Measurements from ENCODE around the gene GPC6. TPM values are rescaled to one million over a fixed set of nuclear protein-coding genes. Genes with fewer than 3 reads are reported as not detected.

Gene GPC6
- total RNA-seq, 1 donor from 2014 or later, result 13.8 TPM

DNA sequence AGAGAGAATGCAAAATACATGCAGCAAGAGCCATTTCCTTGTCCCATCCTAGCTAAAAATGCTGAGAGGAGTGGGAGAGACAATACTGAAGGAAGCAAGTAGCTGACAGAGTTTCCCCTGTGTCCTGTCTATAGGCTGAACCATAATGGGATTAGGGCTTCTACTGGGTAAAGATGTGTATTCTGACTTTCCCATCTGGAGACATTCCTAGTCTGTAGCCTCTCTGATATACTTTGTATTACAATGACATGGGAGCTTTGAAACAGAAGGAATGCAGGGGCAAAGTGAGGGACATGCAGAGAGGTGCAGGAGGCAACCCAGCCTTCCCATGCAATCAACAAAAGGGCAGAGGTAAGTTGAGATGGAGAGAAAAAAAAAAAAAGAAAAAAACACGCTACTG, 10.5 kb upstream of the GPC6 start:
- Histone ChIP-seq H3K9me3 (no peaks in the 10 kb centered on the region), H3K36me3 (no peaks in the 10 kb centered on the region), H3K4me1 (no peaks in the 10 kb centered on the region), H3K27ac (no peak overlapping the region), H3K4me3 (no peak overlapping the region), H3K27me3 (no peaks in the 10 kb centered on the region)
- intact Hi-C loops (cut with DNase I), result no loop called here
- no peak for DNase-seq (ENCODE audit: extremely low spot score in 2 of 2)
- TF ChIP-seq, protein P1, sequence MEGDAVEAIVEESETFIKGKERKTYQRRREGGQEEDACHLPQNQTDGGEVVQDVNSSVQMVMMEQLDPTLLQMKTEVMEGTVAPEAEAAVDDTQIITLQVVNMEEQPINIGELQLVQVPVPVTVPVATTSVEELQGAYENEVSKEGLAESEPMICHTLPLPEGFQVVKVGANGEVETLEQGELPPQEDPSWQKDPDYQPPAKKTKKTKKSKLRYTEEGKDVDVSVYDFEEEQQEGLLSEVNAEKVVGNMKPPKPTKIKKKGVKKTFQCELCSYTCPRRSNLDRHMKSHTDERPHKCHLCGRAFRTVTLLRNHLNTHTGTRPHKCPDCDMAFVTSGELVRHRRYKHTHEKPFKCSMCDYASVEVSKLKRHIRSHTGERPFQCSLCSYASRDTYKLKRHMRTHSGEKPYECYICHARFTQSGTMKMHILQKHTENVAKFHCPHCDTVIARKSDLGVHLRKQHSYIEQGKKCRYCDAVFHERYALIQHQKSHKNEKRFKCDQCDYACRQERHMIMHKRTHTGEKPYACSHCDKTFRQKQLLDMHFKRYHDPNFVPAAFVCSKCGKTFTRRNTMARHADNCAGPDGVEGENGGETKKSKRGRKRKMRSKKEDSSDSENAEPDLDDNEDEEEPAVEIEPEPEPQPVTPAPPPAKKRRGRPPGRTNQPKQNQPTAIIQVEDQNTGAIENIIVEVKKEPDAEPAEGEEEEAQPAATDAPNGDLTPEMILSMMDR (IDR thresholded peaks at IDR 0.05), result no peak
- no peak for TF ChIP-seq POLR2A (IDR thresholded peaks at IDR 0.05)
- TF ChIP-seq POLR2AphosphoS5 (IDR thresholded peaks at IDR 0.05; ENCODE audit: insufficient read depth in 1 of 2, low read depth in 1 of 2), result no peak

DNA sequence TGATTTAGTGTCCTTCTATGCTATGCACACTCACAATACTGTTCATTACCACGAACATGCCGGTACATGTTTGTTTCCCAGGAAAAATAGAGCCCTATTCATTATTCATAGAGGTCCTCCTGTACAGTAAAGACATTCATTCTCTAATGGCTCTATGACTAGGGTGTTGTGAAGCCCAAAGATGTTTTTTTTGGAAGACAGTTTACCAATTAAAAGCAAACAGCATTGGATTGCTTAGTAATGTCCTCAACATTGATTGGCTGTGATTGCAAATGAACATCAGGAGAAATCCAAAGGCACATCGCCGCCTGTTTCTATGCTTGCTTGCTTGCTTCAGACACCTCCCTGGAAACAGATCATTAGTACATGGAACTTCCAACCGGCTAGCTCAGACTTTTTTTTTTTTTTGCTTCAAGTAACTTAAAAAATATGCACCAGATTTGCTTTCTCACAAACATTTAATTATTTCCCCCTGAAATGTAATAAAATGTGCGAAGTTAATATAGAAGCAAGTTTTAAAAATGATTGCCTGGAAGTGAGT, 8.8 kb upstream of the GPC6 start:
- no peak overlapping the region for H3K27ac ChIP-seq
- H3K36me3 ChIP-seq, result no peaks in the 10 kb centered on the region
- no peaks in the 10 kb centered on the region for H3K9me3 ChIP-seq
- no peak overlapping the region for H3K4me3 ChIP-seq
- no peaks in the 10 kb centered on the region for H3K27me3 ChIP-seq
- no peak for TF ChIP-seq POLR2A (IDR thresholded peaks at IDR 0.05)
- no peak for TF ChIP-seq POLR2AphosphoS5 (IDR thresholded peaks at IDR 0.05; ENCODE audit: insufficient read depth in 1 of 2, low read depth in 1 of 2)
- TF ChIP-seq, protein P1 (IDR thresholded peaks at IDR 0.05), result no peak
- intact Hi-C loops (cut with DNase I), result no loop called here
- DNase-seq (ENCODE audit: extremely low spot score in 2 of 2), result no peak
- H3K4me1 ChIP-seq, result no peaks in the 10 kb centered on the region

DNA sequence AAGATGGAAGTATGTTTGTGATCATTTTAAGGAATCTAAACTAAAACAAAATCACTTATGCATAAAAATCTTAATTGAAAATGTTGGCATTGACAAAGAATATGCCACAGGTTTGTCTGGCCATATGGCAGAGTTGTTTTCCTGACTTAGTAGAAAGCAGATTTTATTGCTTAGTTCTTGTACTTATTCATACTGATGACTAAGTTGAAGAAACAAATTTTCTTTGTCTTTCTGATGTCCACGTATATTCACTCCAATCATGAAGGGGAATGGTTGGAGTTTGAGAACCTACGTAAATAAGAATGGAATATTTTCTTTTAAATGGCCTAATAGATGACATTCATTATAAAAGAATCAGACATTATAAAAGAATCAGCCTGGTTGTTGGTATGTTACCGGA, 8.0 kb upstream of the GPC6 start:
- H3K4me1 ChIP-seq, result no peaks in the 10 kb centered on the region
- TF ChIP-seq POLR2A (IDR thresholded peaks at IDR 0.05) (no peak), POLR2AphosphoS5 (IDR thresholded peaks at IDR 0.05; ENCODE audit: insufficient read depth in 1 of 2, low read depth in 1 of 2) (no peak)
- TF ChIP-seq, protein P1 (IDR thresholded peaks at IDR 0.05), result no peak
- no peaks in the 10 kb centered on the region for H3K36me3 ChIP-seq
- no peak overlapping the region for H3K4me3 ChIP-seq
- H3K27me3 ChIP-seq, result no peaks in the 10 kb centered on the region
- H3K9me3 ChIP-seq, result no peaks in the 10 kb centered on the region
- DNase-seq (ENCODE audit: extremely low spot score in 2 of 2), result no peak
- intact Hi-C loops (cut with DNase I), result no loop called here
- H3K27ac ChIP-seq, result no peak overlapping the region

DNA sequence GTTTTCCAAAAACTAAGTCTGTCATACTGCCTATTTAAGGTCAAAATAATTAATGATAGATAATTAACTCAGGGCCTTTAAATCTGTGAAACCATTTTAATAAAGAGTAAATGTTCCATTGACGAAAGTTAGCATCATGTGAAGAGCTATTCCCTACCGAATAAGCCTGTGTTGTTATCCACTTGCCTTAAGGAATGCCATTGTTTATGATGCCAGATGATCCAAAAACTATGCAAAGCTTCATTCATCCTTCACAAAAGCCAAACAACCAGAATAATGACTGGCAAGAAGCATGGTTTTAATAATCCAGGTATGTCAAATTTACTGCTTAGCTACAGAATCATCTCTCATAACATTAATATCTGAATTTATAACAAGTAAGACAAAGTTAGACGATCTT, 6.5 kb upstream of the GPC6 start:
- Histone ChIP-seq H3K4me1 (no peaks in the 10 kb centered on the region), H3K27me3 (no peaks in the 10 kb centered on the region), H3K36me3 (no peaks in the 10 kb centered on the region), H3K27ac (no peak overlapping the region), H3K9me3 (no peaks in the 10 kb centered on the region), H3K4me3 (no peak overlapping the region)
- DNase-seq (ENCODE audit: extremely low spot score in 2 of 2), result no peak
- intact Hi-C loops (cut with DNase I), result no loop called here
- TF ChIP-seq POLR2AphosphoS5 (IDR thresholded peaks at IDR 0.05; ENCODE audit: insufficient read depth in 1 of 2, low read depth in 1 of 2), result no peak
- TF ChIP-seq, protein P1 (IDR thresholded peaks at IDR 0.05), result no peak
- no peak for TF ChIP-seq POLR2A (IDR thresholded peaks at IDR 0.05)

DNA sequence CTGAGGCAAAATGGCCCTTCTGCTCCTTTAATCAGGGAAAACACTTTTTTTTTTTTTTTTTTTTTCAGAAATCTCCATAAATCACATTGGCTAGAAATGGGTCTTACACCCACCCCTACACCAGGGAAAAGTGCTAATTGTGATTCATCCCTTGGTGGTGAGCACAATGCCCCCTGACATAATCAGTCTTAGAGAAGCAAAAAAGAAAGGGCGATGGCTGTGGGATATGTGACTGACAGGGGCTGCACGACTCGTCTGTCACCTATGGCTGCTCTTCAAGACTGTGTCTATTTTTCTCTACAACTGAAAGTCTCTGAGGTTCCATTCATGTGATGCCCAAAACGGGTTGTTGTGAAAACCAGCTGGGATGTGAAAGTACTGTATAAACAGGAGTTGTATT, 3.6 kb upstream of the GPC6 start:
- no peak overlapping the region for H3K27ac ChIP-seq
- H3K36me3 ChIP-seq, result no peaks in the 10 kb centered on the region
- H3K27me3 ChIP-seq, result no peaks in the 10 kb centered on the region
- DNase-seq (ENCODE audit: extremely low spot score in 2 of 2), result no peak
- H3K4me3 ChIP-seq, result no peak overlapping the region
- intact Hi-C loops (cut with DNase I), result no loop called here
- peaks cover 10% of the 10 kb centered on the region for H3K4me1 ChIP-seq
- no peaks in the 10 kb centered on the region for H3K9me3 ChIP-seq
- TF ChIP-seq POLR2AphosphoS5 (IDR thresholded peaks at IDR 0.05; ENCODE audit: insufficient read depth in 1 of 2, low read depth in 1 of 2), result no peak
- TF ChIP-seq POLR2A (IDR thresholded peaks at IDR 0.05), result no peak
- TF ChIP-seq, protein P1 (IDR thresholded peaks at IDR 0.05), result no peak

All from vagina (tissue), 2 donors.